ENCODE data around the gene CUX1.
A peak's percentile ranks its signal among the peaks of the same experiment; 100 is the strongest.

The CUX1 gene

DNA sequence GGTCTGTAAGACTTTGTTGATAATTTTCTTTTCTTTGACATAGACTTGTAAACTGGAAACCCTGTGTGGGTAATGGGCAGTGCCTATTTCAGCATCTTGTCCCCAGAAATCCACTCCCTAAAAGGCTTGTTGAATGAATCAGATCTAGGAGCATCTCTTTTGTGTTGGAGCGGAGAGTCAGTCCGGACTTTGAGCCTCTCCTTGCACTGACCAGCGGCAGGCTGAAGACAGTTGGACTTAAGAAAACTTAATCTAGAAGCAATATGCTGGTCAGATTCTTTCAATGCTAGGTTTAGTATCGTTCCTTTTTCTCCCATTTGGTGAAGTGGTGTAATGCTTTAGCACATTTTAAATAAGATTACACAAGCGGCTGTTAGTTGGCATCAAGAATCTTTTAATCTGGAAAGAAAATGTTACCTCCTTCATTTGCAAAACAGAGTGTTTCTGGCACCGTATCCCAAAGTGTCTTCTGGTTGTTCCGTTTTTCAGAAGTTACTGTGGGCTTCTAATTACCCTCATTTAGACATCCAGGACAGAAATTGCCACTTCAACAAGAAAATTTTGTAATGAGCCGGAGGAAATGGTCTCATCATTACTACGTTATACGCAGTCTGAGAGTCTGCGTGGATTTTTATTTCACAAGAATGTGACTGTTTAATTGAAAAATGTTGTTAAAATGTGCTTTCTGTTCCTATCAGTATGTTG is 74.7 kb downstream of the CUX1 start:
- ATAC-seq (ENCODE audit: insufficient read depth, low read depth): no peak
- Histone ChIP-seq H4K20me1 (ENCODE audit: insufficient read depth, low read length) (peaks cover 76% of the 10 kb centered on the region), H3K36me3 (ENCODE audit: insufficient read depth, low read length) (peaks cover 5% of the 10 kb centered on the region; the same call in 1 of the 2 replicates), H3K9me3 (ENCODE audit: insufficient read depth, low read length, severe bottlenecking) (no peaks in the 10 kb centered on the region), H3K4me2 (ENCODE audit: insufficient read depth, low read length) (no peak overlapping the region), H3K27ac (ENCODE audit: low read length) (0 out of 2 replicates have a peak overlapping the region, but pooled peaks have one; percentile 10), H3K27me3 (ENCODE audit: insufficient read depth, low read length, poor library complexity) (no peaks in the 10 kb centered on the region), H3K4me1 (ENCODE audit: insufficient read depth, low read length) (0 out of 2 replicates have a peak, but pooled peaks cover 3% of the 10 kb centered on the region), H3K9ac (ENCODE audit: low read depth, low read length) (no peak overlapping the region; the same call in 1 of the 2 replicates), H3K4me3 (ENCODE audit: low read depth in 1 of 2, low read length in 2 of 2) (no peak overlapping the region), H2AFZ (ENCODE audit: low read depth, low read length) (no peak overlapping the region), H3K79me2 (ENCODE audit: insufficient read depth, low read length) (peaks cover 98% of the 10 kb centered on the region)
- TF ChIP-seq CTCF (IDR thresholded peaks at IDR 0.05; ENCODE audit: borderline replicate concordance, extremely low read depth, low read length, poor library complexity, severe bottlenecking): no peak
- no peak for TF ChIP-seq EZH2 (IDR thresholded peaks at IDR 0.05; ENCODE audit: borderline replicate concordance, low read depth, low read length, severe bottlenecking)
- DNase-seq: no peak

DNA sequence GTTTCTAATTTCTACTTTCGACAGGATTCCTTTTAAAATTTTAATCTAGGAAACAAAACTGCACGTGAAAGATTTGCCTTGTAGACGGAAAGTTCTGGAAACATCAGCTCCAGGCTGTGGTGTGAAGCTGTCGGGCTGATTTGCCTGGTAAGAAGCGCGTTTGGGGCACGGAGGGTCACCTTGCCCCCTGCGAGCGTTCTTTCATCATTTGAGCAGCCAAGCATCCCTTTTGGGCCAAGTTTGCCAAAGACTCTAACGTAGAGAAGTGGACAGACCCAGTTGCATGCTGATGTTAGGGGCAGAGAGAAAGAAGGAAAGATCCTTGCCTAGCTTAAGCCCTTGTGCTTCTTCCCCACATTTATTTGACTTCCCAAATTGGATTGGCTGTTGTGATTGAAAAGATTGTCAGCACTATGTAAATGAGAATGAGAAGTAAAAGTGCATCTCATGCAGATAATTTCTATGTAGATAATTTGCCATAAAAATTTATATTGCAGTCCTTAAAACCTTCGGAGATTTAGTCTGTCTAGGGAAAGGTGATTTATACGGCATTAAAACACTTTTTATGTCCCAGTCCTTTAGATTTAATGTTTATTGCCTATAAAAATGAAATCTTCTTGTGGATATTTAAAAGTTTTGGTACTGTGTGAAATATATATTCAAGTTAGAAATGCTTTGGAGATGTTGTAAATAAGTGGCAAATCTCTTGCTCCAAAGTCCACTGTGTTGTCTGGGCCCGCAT is 76.1 kb downstream of the CUX1 start:
- H3K36me3 ChIP-seq (ENCODE audit: insufficient read depth, low read length): peaks cover 5% of the 10 kb centered on the region; the same call in 1 of the 2 replicates
- DNase-seq: no peak
- H3K4me2 ChIP-seq (ENCODE audit: insufficient read depth, low read length): no peak overlapping the region
- peaks cover 98% of the 10 kb centered on the region for H3K79me2 ChIP-seq (ENCODE audit: insufficient read depth, low read length)
- H4K20me1 ChIP-seq (ENCODE audit: insufficient read depth, low read length): peaks cover 73% of the 10 kb centered on the region
- H3K27me3 ChIP-seq (ENCODE audit: insufficient read depth, low read length, poor library complexity): no peaks in the 10 kb centered on the region
- H3K4me3 ChIP-seq (ENCODE audit: low read depth in 1 of 2, low read length in 2 of 2): no peak overlapping the region
- no peaks in the 10 kb centered on the region for H3K9me3 ChIP-seq (ENCODE audit: insufficient read depth, low read length, severe bottlenecking)
- TF ChIP-seq CTCF (IDR thresholded peaks at IDR 0.05; ENCODE audit: borderline replicate concordance, extremely low read depth, low read length, poor library complexity, severe bottlenecking) (no peak), EZH2 (IDR thresholded peaks at IDR 0.05; ENCODE audit: borderline replicate concordance, low read depth, low read length, severe bottlenecking) (no peak)
- H2AFZ ChIP-seq (ENCODE audit: low read depth, low read length): no peak overlapping the region
- H3K27ac ChIP-seq (ENCODE audit: low read length): no peak overlapping the region
- 0 out of 2 replicates have a peak, but pooled peaks cover 3% of the 10 kb centered on the region for H3K4me1 ChIP-seq (ENCODE audit: insufficient read depth, low read length)
- no peak overlapping the region for H3K9ac ChIP-seq (ENCODE audit: low read depth, low read length)
- no peak for ATAC-seq (ENCODE audit: insufficient read depth, low read depth)

- Histone ChIP-seq H4K20me1 (ENCODE audit: insufficient read depth, low read length) (peaks cover 72% of the 10 kb centered on the region), H3K36me3 (ENCODE audit: insufficient read depth, low read length) (peaks cover 11% of the 10 kb centered on the region), H3K4me3 (ENCODE audit: low read depth in 1 of 2, low read length in 2 of 2) (no peak overlapping the region), H3K4me2 (ENCODE audit: insufficient read depth, low read length) (no peak overlapping the region), H2AFZ (ENCODE audit: low read depth, low read length) (no peak overlapping the region), H3K27ac (ENCODE audit: low read length) (peak overlapping the region; percentile 6; the same call in 1 of the 2 replicates), H3K79me2 (ENCODE audit: insufficient read depth, low read length) (peaks cover 98% of the 10 kb centered on the region), H3K27me3 (ENCODE audit: insufficient read depth, low read length, poor library complexity) (no peaks in the 10 kb centered on the region), H3K9ac (ENCODE audit: low read depth, low read length) (no peak overlapping the region), H3K9me3 (ENCODE audit: insufficient read depth, low read length, severe bottlenecking) (no peaks in the 10 kb centered on the region), H3K4me1 (ENCODE audit: insufficient read depth, low read length) (0 out of 2 replicates have a peak, but pooled peaks cover 3% of the 10 kb centered on the region)
- ATAC-seq (ENCODE audit: insufficient read depth, low read depth) (no peak), DNase-seq (no peak)
- TF ChIP-seq EZH2 (IDR thresholded peaks at IDR 0.05; ENCODE audit: borderline replicate concordance, low read depth, low read length, severe bottlenecking) (no peak), CTCF (IDR thresholded peaks at IDR 0.05; ENCODE audit: borderline replicate concordance, extremely low read depth, low read length, poor library complexity, severe bottlenecking) (no peak)
These were observed 78.9 kb downstream of the CUX1 start for GRCh38 chr7:101896316-101896715.
